NCI-H2029 treated with DMSO at 0.1 percent for 48 hours (cell line): ENCODE results near the gene LGALS3.
A peak's percentile ranks its signal among the peaks of the same experiment; 100 is the strongest.

ENCODE experiments used
- DNase-seq: peaks from one replicate; lab custom pipeline; 2025; lab: John Stamatoyannopoulos, UW

Gene LGALS3

DNA sequence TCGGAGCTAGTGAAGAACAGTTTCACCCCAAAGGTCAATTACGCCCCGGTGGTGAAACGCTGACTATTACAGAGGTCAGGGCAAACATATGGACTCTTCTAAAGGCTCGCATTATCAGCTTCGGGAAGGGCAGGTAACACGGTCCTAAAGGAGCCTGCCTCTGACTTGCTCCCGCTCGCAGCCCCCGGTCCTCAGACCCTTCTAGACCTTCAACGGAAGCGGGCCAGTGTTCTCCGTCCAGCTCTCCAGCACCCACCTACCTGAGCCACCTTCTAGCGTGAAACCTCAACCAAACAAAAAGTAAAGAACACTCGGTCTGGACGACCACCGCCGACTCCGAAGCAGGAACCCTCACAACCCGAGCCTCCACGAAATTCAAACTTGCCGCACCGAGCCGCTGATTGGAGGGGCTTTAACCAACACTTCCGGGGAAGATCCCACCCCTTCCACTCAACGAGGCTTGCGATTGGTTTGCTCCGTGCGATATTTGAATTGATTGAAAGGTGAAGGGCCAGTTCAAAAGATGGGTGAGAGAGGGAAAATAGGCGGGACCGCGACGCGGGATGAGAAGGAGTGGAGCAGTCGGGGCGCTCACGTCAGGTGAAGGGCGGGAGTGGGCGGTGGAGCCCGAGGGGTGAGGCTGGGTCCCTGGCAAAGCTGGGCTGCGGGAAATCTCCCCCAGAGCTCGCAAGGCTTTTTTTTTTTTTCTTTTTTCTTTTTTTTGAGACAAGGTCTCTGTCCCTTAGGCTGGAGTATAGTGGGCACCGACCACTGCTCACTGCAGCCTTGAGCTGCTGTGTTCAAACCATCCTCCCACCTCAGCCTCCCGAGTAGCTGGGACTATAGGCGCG lies 62.4 kb downstream of the LGALS3 start, which contains the start of gene DLGAP5:
Gene DLGAP5 (minus strand): TSS at position 383 of the 851 bp plus-strand sequence. CDS start 2,406 bp downstream, outside the sequence.
- peak; percentile 99 for DNase-seq

DNA sequence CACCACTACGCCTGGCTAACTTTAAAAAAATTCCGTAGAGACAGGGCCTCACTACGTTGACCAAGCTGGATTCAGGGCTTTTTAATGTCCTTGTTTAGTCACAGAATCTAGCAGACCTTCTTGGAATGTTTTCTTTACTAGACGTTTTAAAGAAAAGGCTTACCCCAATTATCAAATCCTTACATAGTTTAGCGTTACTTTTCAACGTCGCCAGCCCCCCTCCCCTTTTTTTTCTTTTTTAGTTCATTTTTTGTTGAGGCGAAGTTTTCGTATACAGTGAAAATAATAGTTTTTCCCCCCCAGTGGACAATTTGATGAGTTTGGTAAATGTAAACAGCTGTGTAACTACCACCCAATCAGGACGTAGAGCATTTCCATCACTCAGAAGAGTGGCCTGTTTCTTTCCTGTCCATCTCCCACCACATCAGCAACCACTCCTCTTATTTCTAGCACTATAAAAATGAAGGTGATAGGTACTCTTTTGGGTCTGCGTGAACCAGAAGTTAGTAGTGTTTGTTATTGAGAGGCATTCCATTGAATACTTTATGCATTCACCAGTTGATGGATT lies 63.1 kb downstream of the LGALS3 start:
- DNase-seq, result no peak

DNA sequence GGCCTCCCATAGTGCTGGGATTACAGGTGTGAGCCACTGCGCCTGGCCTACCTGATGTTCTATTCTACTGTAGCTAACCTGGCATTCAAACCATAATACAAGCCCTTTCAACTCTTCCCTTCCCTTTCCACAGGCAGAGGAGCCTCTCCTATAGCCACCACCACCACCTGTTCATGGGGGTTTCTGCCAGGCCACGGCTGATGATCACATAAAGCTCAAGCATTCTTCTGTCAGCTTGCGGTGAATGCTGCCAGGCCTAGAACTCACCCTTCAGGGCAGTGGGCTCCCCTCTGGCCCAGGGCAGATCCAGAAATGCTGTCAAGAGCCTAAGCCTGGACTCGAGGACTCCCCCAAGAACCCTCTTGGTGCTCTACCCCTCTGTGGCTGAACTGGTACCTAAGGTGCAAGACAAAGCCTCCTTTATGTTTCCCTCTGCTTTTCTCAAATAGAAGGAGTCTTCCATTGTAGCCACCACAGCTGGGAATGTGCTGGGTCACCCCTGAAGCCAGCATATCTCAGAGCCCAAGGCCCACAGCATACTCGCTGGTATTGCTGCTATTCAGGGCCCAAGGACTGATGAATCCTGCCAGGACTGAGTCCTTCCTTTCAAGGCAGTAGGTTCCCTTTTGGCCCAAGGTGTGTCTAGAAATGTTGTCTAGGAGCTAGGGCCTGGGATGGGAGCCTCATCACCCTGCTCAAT lies 65.8 kb downstream of the LGALS3 start:
- DNase-seq, result no peak
